ENCODE measurements around the gene CCNDBP1. TPM values are rescaled to one million over a fixed set of nuclear protein-coding genes. Genes with fewer than 3 reads are reported as not detected.

Gene CCNDBP1
- total and polyA plus RNA-seq, 8 donors: 17.6 to 37.7 (median 21.7) TPM

DNA sequence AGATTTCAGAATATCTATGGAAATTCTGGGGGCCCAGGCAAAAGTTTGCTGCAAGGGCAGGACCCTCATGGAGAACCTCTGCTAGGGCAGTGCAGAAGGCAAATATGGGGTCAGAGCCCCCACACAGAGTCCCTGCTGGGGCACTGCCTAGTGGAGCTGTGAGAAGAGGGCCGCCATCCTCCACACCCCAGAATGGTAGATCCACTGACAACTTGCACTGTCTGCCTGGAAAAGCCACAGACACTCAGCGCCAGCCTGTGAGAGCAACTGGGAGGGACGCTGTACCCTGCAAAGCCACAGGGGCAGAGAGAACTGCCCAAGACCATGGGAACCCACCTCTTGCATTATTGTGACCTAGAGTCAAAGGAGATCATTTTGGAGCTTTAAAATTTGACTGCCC, 13.8 kb downstream of the CCNDBP1 start:
- DNase-seq: no peak
- Histone ChIP-seq H3K9me3 (no peaks in the 10 kb centered on the region), H3K4me3 (no peak overlapping the region), H3K27me3 (no peaks in the 10 kb centered on the region), H3K4me1 (no peaks in the 10 kb centered on the region), H3K36me3 (peaks cover 0 to 21% (median 0%) of the 10 kb centered on the region in 3 donors), H3K27ac (no peak overlapping the region)
- FAIRE-seq: no peak
- no peak for ATAC-seq
- intact Hi-C loops (cut with DNase I): no loop called here
- 97 to 98% methylated on average over 3 of the region's 3 CpGs for WGBS, 2 donors
- TF ChIP-seq, protein P1, sequence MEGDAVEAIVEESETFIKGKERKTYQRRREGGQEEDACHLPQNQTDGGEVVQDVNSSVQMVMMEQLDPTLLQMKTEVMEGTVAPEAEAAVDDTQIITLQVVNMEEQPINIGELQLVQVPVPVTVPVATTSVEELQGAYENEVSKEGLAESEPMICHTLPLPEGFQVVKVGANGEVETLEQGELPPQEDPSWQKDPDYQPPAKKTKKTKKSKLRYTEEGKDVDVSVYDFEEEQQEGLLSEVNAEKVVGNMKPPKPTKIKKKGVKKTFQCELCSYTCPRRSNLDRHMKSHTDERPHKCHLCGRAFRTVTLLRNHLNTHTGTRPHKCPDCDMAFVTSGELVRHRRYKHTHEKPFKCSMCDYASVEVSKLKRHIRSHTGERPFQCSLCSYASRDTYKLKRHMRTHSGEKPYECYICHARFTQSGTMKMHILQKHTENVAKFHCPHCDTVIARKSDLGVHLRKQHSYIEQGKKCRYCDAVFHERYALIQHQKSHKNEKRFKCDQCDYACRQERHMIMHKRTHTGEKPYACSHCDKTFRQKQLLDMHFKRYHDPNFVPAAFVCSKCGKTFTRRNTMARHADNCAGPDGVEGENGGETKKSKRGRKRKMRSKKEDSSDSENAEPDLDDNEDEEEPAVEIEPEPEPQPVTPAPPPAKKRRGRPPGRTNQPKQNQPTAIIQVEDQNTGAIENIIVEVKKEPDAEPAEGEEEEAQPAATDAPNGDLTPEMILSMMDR (IDR thresholded peaks at IDR 0.05): no peak

DNA sequence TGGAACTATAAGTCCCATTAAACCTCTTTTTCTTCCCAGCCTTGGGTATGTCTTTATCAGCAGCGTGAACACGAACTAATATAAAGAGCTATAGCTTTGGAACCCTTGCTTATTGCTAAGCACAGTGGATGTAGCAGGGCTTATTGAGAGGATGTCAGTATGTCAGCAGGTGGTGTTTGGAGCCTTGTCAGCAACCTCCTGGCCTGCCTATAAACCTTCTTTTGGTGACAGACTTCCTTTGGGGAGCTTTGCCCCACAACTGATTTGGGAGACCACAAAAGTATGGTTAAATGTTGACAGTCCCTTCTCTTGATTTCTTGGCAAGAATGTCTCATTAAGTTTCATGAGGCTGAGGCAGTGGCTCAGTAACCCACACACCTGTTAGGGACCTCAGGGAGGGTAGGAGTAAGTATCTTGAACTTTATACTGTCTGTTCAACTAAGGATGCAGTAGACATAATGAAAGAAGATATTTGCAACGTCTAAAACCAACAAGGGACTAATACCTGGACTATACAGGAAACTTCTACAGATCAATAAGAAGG, 14.8 kb downstream of the CCNDBP1 start:
- FAIRE-seq (no peak), DNase-seq (no peak), ATAC-seq (no peak)
- TF ChIP-seq, protein P1 (IDR thresholded peaks at IDR 0.05): no peak
- Histone ChIP-seq H3K27ac (no peak overlapping the region), H3K36me3 (peaks cover 0 to 21% (median 0%) of the 10 kb centered on the region in 3 donors), H3K4me3 (no peak overlapping the region), H3K27me3 (no peaks in the 10 kb centered on the region), H3K4me1 (no peaks in the 10 kb centered on the region), H3K9me3 (no peaks in the 10 kb centered on the region)
- intact Hi-C loops (cut with DNase I): no loop called here
- WGBS, 2 donors: 61 to 76% methylated on average over 3 of the region's 3 CpGs

DNA sequence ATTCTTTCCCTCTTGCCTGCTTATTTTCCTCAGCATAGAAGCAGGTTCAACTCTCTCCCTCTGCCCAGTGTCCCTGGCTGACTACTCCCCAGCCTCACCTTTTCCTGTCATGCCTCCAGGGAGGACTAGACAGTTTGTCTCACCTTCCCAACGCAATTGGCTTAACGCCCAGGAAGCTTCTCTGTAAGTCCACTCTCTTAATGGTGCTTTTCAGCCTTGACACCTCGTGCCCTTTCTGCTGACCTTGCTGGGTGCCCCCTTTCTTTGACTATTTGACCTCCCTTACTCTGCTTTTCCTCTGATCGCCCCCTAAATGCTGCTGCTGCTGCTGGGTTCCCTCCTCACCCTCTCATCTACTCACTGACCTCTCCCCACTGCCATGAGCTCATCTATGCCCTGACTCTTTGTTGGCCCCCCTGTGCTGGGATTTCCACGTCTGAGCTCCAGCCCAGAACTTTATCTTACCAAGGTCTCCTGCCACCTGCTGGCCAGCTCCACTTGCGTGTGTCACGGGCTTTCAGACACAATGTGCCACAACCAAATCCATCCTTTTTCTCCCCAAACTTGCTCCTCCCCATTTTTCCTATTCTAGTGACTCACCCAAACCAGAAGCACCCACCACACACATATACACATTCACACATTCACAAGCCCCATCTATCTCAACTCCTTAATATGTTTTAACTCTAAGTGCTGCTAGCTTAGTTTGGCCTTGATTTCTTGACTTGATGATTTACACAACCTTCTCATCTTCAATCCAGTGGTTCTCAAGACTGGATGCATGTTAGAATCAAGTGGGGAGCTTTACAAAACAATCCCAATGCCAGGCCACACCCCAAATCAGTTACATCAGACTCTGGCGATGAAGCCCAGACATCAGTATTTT, 19.1 kb downstream of the CCNDBP1 start:
- 23 to 24% methylated on average over 8 of the region's 8 CpGs for WGBS, 2 donors
- DNase-seq: peak in 3 of 6 donors; percentile 45 to 55 (median 54)
- TF ChIP-seq, protein P1 (IDR thresholded peaks at IDR 0.05): peak; percentile 26 to 43 (median 39)
- Histone ChIP-seq H3K4me3 (no peak overlapping the region), H3K9me3 (no peaks in the 10 kb centered on the region), H3K27me3 (no peaks in the 10 kb centered on the region), H3K4me1 (no peaks in the 10 kb centered on the region), H3K36me3 (no peaks in the 10 kb centered on the region), H3K27ac (no peak overlapping the region)
- intact Hi-C loops (cut with DNase I): no loop called here
- peak; percentile 73 to 88 (median 84) for ATAC-seq
- no peak for FAIRE-seq

DNA sequence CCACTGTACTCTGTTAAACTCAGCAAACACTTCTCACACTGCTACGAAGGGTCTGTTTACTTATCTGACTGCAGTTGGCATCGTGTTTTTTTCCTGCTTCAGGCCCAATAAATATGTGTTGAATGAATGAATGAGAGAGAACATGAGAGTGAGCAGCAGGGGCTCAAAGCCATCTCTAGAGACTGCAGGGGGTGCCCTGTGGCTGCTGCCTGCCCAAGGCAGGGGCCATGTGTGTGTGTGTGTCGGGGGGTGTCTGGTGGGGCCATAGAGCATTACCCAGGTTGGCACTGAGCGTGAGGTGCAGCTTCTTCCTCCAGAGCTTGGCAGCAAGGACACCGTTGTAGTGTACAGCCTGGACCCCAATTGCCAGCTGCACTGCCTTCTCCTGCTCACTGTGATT, 20.9 kb downstream of the CCNDBP1 start:
- intact Hi-C loops (cut with DNase I): no loop called here
- no peaks in the 10 kb centered on the region for H3K9me3 ChIP-seq
- H3K36me3 ChIP-seq: no peaks in the 10 kb centered on the region
- no peaks in the 10 kb centered on the region for H3K27me3 ChIP-seq
- no peaks in the 10 kb centered on the region for H3K4me1 ChIP-seq
- FAIRE-seq (no peak), ATAC-seq (no peak), DNase-seq (no peak)
- TF ChIP-seq, protein P1 (IDR thresholded peaks at IDR 0.05): no peak
- 54 to 66% methylated on average over 5 of the region's 5 CpGs for WGBS, 2 donors
- H3K4me3 ChIP-seq: no peak overlapping the region
- H3K27ac ChIP-seq: no peak overlapping the region

DNA sequence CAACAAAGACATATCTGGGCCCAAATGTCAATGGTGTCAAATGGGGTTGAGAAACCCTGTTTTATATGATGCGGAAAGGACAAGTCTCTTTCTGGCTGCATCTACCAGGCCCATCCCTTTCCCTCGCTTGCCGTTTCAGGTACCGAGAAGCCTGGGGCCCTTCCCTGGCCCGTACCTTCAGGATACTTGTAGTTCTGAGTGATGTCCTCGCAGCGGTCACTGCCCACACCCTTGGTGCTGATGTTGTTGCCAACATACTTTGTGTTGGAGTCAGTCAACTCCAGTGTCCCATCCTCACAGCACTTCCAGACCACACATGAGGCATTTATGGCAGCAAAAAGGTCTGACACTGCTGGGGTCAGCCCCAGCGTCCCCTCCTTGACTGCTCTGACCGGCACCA, 21.8 kb downstream of the CCNDBP1 start:
- no peak for ATAC-seq
- no peak for FAIRE-seq
- DNase-seq: no peak
- no peaks in the 10 kb centered on the region for H3K9me3 ChIP-seq
- H3K36me3 ChIP-seq: no peaks in the 10 kb centered on the region
- H3K27ac ChIP-seq: no peak overlapping the region
- H3K27me3 ChIP-seq: no peaks in the 10 kb centered on the region
- H3K4me3 ChIP-seq: no peak overlapping the region
- WGBS, 2 donors: 80% methylated on average over 9 of the region's 9 CpGs
- TF ChIP-seq, protein P1 (IDR thresholded peaks at IDR 0.05): no peak
- H3K4me1 ChIP-seq: no peaks in the 10 kb centered on the region
- intact Hi-C loops (cut with DNase I): no loop called here

Data from pancreas (tissue), 10 donors.